T-cell (primary cell): ENCODE measurements around the gene ATP6V0B. TPM values are rescaled to one million over a fixed set of nuclear protein-coding genes. Genes with fewer than 3 reads are reported as not detected.

ENCODE experiments used
- ATAC-seq, 4 experiments: fragments of 200-7000 bp in 3 of 4; fragments of 150-1000 bp in 1 of 4; cut with Tn5 transposase; replicated peaks in 1 of 4; 1 replicate in 3 of 4; 2 replicates in 1 of 4; pipeline ENCODE4 v1.10.0; 2021; ENCODE audit warnings: moderate library complexity in 3 of 4, mild to moderate bottlenecking in 2 of 4, moderate number of reproducible peaks in 1 of 4
- CTCF ChIA-PET, 2 donors: fragments of 300-600 bp; sonication (Branson Sonifier 250); formaldehyde crosslinking; loops; one replicate each; lab custom pipeline; 2022; ENCODE audit warnings: antibody characterized with exemption in 2 of 2; lab: Charles Lee
- POLR2A ChIA-PET, 2 donors: fragments of 300-600 bp; sonication (Branson Sonifier 250); formaldehyde crosslinking; loops; one replicate each; lab custom pipeline; 2022; ENCODE audit warnings: antibody characterized with exemption in 2 of 2; lab: Charles Lee
- DNase-seq, 35 experiments: peaks; one replicate each; pipeline versions ENCODE4 v3.0.0 to v3.0.0-alpha.2; 2013 to 2023
- H3K27ac ChIP-seq: one replicate; pipeline ENCODE4 v1.5.1; 2013; ENCODE audit warnings: low read length
- H3K27me3 ChIP-seq, 2 experiments: replicated peaks in 1 of 2; 1 replicate in 1 of 2; 2 replicates in 1 of 2; pipeline versions ENCODE4 v1.6.1 to v1.7.0; 2013; ENCODE audit warnings: low read length in 1 of 2, mixed read lengths in 1 of 2; ENCODE audit not compliant: control insufficient read depth in 2 of 2, insufficient read depth in 2 of 2; ENCODE audit errors: extremely low read depth in 1 of 2
- H3K36me3 ChIP-seq, 2 donors: 1 replicate in 1 of 2; 2 replicates in 1 of 2; pipeline versions ENCODE4 v1.6.1 to v1.7.0; 2013; ENCODE audit warnings: low read length in 1 of 2; ENCODE audit not compliant: control insufficient read depth in 2 of 2, insufficient read depth in 1 of 2; ENCODE audit errors: extremely low read depth in 1 of 2
- H3K4me1 ChIP-seq, 2 experiments: 1 replicate in 1 of 2; 2 replicates in 1 of 2; pipeline versions ENCODE4 v1.6.1 to v1.7.0; 2013; ENCODE audit warnings: low read length in 2 of 2, mixed read lengths in 1 of 2; ENCODE audit not compliant: insufficient read depth in 2 of 2, control insufficient read depth in 1 of 2; ENCODE audit errors: extremely low read depth in 1 of 2
- H3K4me3 ChIP-seq, 2 donors: 1 replicate in 1 of 2; 2 replicates in 1 of 2; pipeline versions ENCODE4 v1.5.1 to v1.7.0; 2013; ENCODE audit warnings: mild to moderate bottlenecking in 2 of 2, low read length in 1 of 2, moderate library complexity in 1 of 2; ENCODE audit not compliant: control insufficient read depth in 1 of 2; ENCODE audit errors: extremely low read depth in 1 of 2
- H3K9me3 ChIP-seq: 2 replicates; pipeline ENCODE4 v1.7.0; 2013
- H3K27ac Mint-ChIP-seq, 2 donors: one replicate each; pipeline ENCODE4 v1.8.0; 2020 to 2021; ENCODE audit warnings: mild to moderate bottlenecking in 2 of 2, mixed read lengths in 2 of 2
- H3K27me3 Mint-ChIP-seq, 2 donors: one replicate each; pipeline ENCODE4 v1.8.0; 2021 to 2022; ENCODE audit warnings: mixed read lengths in 2 of 2
- H3K36me3 Mint-ChIP-seq: one replicate; pipeline ENCODE4 v1.8.0; 2021; ENCODE audit warnings: mixed read lengths
- H3K4me1 Mint-ChIP-seq, 3 donors: one replicate each; pipeline ENCODE4 v1.8.0; 2020 to 2022; ENCODE audit warnings: mixed read lengths in 3 of 3, mild to moderate bottlenecking in 1 of 3
- H3K4me3 Mint-ChIP-seq, 3 donors: one replicate each; pipeline ENCODE4 v1.8.0; 2020 to 2022; ENCODE audit warnings: mild to moderate bottlenecking in 3 of 3, mixed read lengths in 3 of 3, moderate library complexity in 3 of 3
- H3K9me3 Mint-ChIP-seq, 3 donors: one replicate each; pipeline ENCODE4 v1.8.0; 2020 to 2022; ENCODE audit warnings: mixed read lengths in 3 of 3
- WGBS: methylation state at CpG from one replicate; pipeline ENCODE4 v1.1.5; 2013; ENCODE audit warnings: missing lambda C conversion rate; ENCODE audit not compliant: insufficient coverage; 5-methylcytosine and 5-hydroxymethylcytosine counted together
- total RNA-seq, 35 experiments: library from RNA in 6 of 35; stranded (reverse) in 6 of 35; fragments of 120-200 nt in 1 of 35; gene quantifications; one replicate each; pipeline versions ENCODE4 v1.2.1 to v1.2.4 and lab custom pipeline; 2013 to 2026

Gene ATP6V0B
- total RNA-seq, 5 donors from 2014 or later (not counting 1 experiment from before 2014, with no cell fraction given): 57.5 to 88.6 (median 69.5) TPM

DNA sequence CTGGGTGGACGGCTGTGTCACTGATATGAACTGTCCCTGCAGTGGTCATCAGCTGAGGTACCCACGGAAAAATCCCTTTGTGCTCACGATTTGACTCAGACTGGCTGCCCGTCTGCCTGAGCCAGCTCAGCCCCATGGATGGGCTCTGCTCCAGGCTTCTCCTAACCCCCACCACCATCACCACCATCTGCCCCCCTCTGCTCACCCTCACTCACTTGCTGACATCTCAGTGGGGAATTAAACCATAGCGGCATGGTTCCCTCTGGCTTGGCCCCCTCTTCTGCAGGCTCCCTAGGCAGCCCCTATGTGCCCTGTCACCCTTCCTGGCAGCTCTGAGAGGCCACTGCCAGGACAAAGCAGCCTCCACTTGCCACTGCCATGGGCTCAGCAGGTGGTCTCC lies 39.2 kb downstream of the ATP6V0B start:
- no peak overlapping the region for H3K27ac Mint-ChIP-seq
- WGBS: 72% methylated on average over 4 of the region's 5 CpGs
- ChIA-PET CTCF (no interaction called here), POLR2A (no interaction called here)
- no peaks in the 10 kb centered on the region for H3K9me3 Mint-ChIP-seq
- Histone ChIP-seq H3K36me3 (no peaks in the 10 kb centered on the region), H3K9me3 (no peaks in the 10 kb centered on the region), H3K4me1 (peaks cover 5 to 14% of the 10 kb centered on the region in 2 experiments), H3K27me3 (peaks cover 0 to 24% of the 10 kb centered on the region in 2 experiments), H3K27ac (no peak overlapping the region), H3K4me3 (no peak overlapping the region)
- H3K4me1 Mint-ChIP-seq: peaks cover 7 to 22% (median 12%) of the 10 kb centered on the region in 3 donors
- H3K4me3 Mint-ChIP-seq: no peak overlapping the region
- no peak for DNase-seq
- no peaks in the 10 kb centered on the region for H3K27me3 Mint-ChIP-seq
- ATAC-seq: no peak
- H3K36me3 Mint-ChIP-seq: no peaks in the 10 kb centered on the region

GRCh38 chr1:44014365-44015104 lies 39.8 kb downstream of the ATP6V0B start:
- Mint-ChIP-seq H3K27me3 (no peaks in the 10 kb centered on the region), H3K9me3 (no peaks in the 10 kb centered on the region), H3K4me3 (no peak overlapping the region), H3K27ac (no peak overlapping the region), H3K36me3 (no peaks in the 10 kb centered on the region), H3K4me1 (peaks cover 7 to 22% (median 12%) of the 10 kb centered on the region in 3 donors)
- Histone ChIP-seq H3K9me3 (no peaks in the 10 kb centered on the region), H3K27ac (no peak overlapping the region), H3K27me3 (peaks cover 0 to 24% of the 10 kb centered on the region in 2 experiments), H3K4me1 (peaks cover 5 to 14% of the 10 kb centered on the region in 2 experiments), H3K4me3 (no peak overlapping the region), H3K36me3 (no peaks in the 10 kb centered on the region)
- ChIA-PET CTCF (interaction anchor here in 1 of 2 donors (0.6 kb wide), 1 partner anchor 32 kb away, joined by 4 read pairs; no protein-coding TSS in a partner anchor), POLR2A (no interaction called here)
- no peak for ATAC-seq
- no peak for DNase-seq
- 80% methylated on average over 8 of the region's 8 CpGs for WGBS

DNA sequence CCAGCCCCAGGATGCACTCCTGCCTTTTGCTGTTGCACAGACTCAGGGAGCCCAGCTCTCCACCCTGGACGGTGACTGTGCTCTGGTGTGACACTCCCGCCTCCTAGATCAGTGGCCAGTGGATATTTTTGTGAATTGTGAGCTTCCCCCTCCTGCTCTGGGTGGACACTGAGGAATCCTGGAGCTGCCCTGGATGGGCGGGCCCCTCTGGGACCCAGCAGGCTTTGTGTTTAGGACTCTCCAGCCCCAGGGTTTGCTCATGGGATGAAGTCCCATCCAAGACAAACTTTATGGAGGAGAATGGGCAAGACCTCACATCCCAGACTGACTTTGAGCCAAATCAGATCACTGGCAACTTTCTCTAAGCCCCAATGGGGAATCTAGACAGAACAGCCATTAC lies 40.4 kb downstream of the ATP6V0B start:
- Histone ChIP-seq H3K27ac (no peak overlapping the region), H3K9me3 (no peaks in the 10 kb centered on the region), H3K4me1 (peaks cover 5 to 14% of the 10 kb centered on the region in 2 experiments), H3K4me3 (no peak overlapping the region), H3K27me3 (peaks cover 0 to 24% of the 10 kb centered on the region in 2 experiments), H3K36me3 (no peaks in the 10 kb centered on the region)
- Mint-ChIP-seq H3K27ac (no peak overlapping the region), H3K9me3 (no peaks in the 10 kb centered on the region), H3K4me1 (peaks cover 7 to 22% (median 12%) of the 10 kb centered on the region in 3 donors), H3K36me3 (no peaks in the 10 kb centered on the region), H3K27me3 (no peaks in the 10 kb centered on the region), H3K4me3 (no peak overlapping the region)
- no peak for ATAC-seq
- ChIA-PET POLR2A (no interaction called here), CTCF (interaction anchor here in 1 of 2 donors (0.6 kb wide), 1 partner anchor 31 kb away, joined by 4 read pairs; no protein-coding TSS in a partner anchor)
- no peak for DNase-seq
- 75% methylated on average over 1 of the region's 3 CpGs for WGBS

- Histone ChIP-seq H3K36me3 (no peaks in the 10 kb centered on the region), H3K27ac (no peak overlapping the region), H3K4me1 (peaks cover 5 to 14% of the 10 kb centered on the region in 2 experiments), H3K27me3 (peaks cover 0 to 24% of the 10 kb centered on the region in 2 experiments), H3K4me3 (no peak overlapping the region), H3K9me3 (no peaks in the 10 kb centered on the region)
- Mint-ChIP-seq H3K27ac (no peak overlapping the region), H3K36me3 (no peaks in the 10 kb centered on the region), H3K9me3 (no peaks in the 10 kb centered on the region), H3K4me3 (no peak overlapping the region), H3K4me1 (peaks cover 7 to 22% (median 12%) of the 10 kb centered on the region in 3 donors), H3K27me3 (no peaks in the 10 kb centered on the region)
- 87% methylated on average over 11 of the region's 20 CpGs for WGBS
- ChIA-PET CTCF (no interaction called here), POLR2A (interaction anchor here in 1 of 2 donors (0.5 kb wide), 1 partner anchor 1733 kb away, joined by 6 read pairs; no protein-coding TSS in a partner anchor)
- ATAC-seq: no peak
- DNase-seq: no peak
Measured at GRCh38 chr1:44016041-44016889, 41.5 kb downstream of the ATP6V0B start.

DNA sequence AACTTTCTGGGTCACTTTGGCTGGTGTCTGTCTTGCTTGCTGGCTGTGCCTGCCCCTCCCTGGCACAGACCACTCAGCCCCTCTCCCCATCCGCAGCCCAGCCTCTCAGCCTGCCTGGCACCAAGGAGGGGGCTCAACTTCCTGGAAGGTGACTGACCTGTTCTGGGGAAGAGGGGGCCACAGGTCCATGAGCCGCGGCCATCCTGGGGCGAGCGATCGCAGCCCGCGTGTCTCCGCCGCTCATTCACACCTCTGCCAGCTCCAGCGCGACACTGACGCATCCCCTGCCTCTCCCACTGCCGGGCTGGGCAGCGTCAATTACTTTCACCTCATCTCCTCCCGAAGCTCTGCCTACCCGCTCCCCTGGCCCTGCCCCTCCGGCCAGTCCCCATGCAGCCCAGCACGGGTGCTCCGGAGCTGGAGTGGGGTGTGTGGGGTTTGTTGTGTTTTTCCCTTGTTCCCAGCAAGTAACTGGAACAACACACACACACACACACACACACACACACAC lies 42.2 kb downstream of the ATP6V0B start:
- Histone ChIP-seq H3K4me3 (no peak overlapping the region), H3K36me3 (no peaks in the 10 kb centered on the region), H3K27ac (no peak overlapping the region), H3K9me3 (no peaks in the 10 kb centered on the region), H3K4me1 (peaks cover 5 to 14% of the 10 kb centered on the region in 2 experiments), H3K27me3 (peaks cover 0 to 24% of the 10 kb centered on the region in 2 experiments)
- Mint-ChIP-seq H3K9me3 (no peaks in the 10 kb centered on the region), H3K36me3 (no peaks in the 10 kb centered on the region), H3K27me3 (no peaks in the 10 kb centered on the region), H3K4me3 (no peak overlapping the region), H3K27ac (no peak overlapping the region), H3K4me1 (peaks cover 7 to 22% (median 12%) of the 10 kb centered on the region in 3 donors)
- no peak for DNase-seq
- POLR2A ChIA-PET: no interaction called here
- no peak for ATAC-seq
- 94% methylated on average over 14 of the region's 20 CpGs for WGBS
- CTCF ChIA-PET: no interaction called here

DNA sequence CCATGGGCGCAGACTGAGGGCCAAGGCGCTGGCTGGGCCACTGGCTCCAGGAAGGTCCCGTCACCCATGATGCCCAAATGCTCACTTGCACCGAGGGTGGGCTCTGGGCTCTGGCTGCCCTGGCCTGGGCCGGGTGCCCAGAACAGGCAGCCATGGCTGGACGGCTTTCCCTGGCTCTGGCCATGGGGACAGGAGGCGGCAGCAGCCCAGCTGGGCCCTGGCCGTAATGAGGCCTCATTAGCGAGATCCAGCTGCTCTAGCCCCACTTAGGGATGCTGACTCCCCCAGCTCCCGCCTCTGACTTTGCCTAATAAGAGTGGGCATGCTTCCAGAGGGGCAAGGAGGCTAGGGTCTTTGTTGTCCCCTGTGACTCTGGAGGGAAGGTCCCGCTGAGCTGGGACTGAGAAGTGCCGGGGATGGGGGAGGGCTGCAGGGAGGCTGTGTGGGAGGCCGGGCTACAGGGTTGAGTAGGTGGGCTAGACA lies 44.7 kb downstream of the ATP6V0B start:
- DNase-seq (no peak), ATAC-seq (no peak)
- POLR2A ChIA-PET: no interaction called here
- no peak overlapping the region for H3K4me3 Mint-ChIP-seq
- H3K4me1 Mint-ChIP-seq: peaks cover 0 to 2% (median 0%) of the 10 kb centered on the region in 3 donors
- H3K9me3 ChIP-seq: no peaks in the 10 kb centered on the region
- H3K4me1 ChIP-seq: no peaks in the 10 kb centered on the region
- CTCF ChIA-PET: interaction anchor here in 1 of 2 donors (0.5 kb wide), 1 partner anchor 12 kb away, joined by 6 read pairs; no protein-coding TSS in a partner anchor
- no peaks in the 10 kb centered on the region for H3K9me3 Mint-ChIP-seq
- H3K36me3 ChIP-seq: no peaks in the 10 kb centered on the region
- H3K27ac ChIP-seq: no peak overlapping the region
- peaks cover 0 to 26% of the 10 kb centered on the region in 2 experiments for H3K27me3 ChIP-seq
- no peaks in the 10 kb centered on the region for H3K27me3 Mint-ChIP-seq
- H3K27ac Mint-ChIP-seq: no peak overlapping the region
- 88% methylated on average over 10 of the region's 13 CpGs for WGBS
- H3K36me3 Mint-ChIP-seq: no peaks in the 10 kb centered on the region
- H3K4me3 ChIP-seq: no peak overlapping the region
